Measurements from ENCODE around the gene NPAS3.

NPAS3 gene

GRCh38 chr14:33460164-33460563 lies 521.5 kb downstream of the NPAS3 start:
- H3K27me3 ChIP-seq (ENCODE audit: insufficient read depth, low read length, poor library complexity) = peaks cover 3% of the 10 kb centered on the region
- H3K4me2 ChIP-seq (ENCODE audit: insufficient read depth, low read length) = no peak overlapping the region
- TF ChIP-seq CTCF (IDR thresholded peaks at IDR 0.05; ENCODE audit: borderline replicate concordance, extremely low read depth, low read length, poor library complexity, severe bottlenecking) (no peak), EZH2 (IDR thresholded peaks at IDR 0.05; ENCODE audit: borderline replicate concordance, low read depth, low read length, severe bottlenecking) (no peak)
- H3K36me3 ChIP-seq (ENCODE audit: insufficient read depth, low read length) = no peaks in the 10 kb centered on the region
- H3K9me3 ChIP-seq (ENCODE audit: insufficient read depth, low read length, severe bottlenecking) = no peaks in the 10 kb centered on the region
- no peaks in the 10 kb centered on the region for H4K20me1 ChIP-seq (ENCODE audit: insufficient read depth, low read length)
- H3K4me3 ChIP-seq (ENCODE audit: low read depth in 1 of 2, low read length in 2 of 2) = no peak overlapping the region
- DNase-seq (no peak), ATAC-seq (ENCODE audit: insufficient read depth, low read depth) (no peak)
- H3K27ac ChIP-seq (ENCODE audit: low read length) = no peak overlapping the region
- no peak overlapping the region for H3K9ac ChIP-seq (ENCODE audit: low read depth, low read length)
- no peak overlapping the region for H2AFZ ChIP-seq (ENCODE audit: low read depth, low read length)
- no peaks in the 10 kb centered on the region for H3K4me1 ChIP-seq (ENCODE audit: insufficient read depth, low read length)
- H3K79me2 ChIP-seq (ENCODE audit: insufficient read depth, low read length) = no peaks in the 10 kb centered on the region

GRCh38 chr14:33461036-33461435 lies 522.4 kb downstream of the NPAS3 start:
- H2AFZ ChIP-seq (ENCODE audit: low read depth, low read length) = no peak overlapping the region
- DNase-seq (no peak), ATAC-seq (ENCODE audit: insufficient read depth, low read depth) (no peak)
- H3K4me1 ChIP-seq (ENCODE audit: insufficient read depth, low read length) = no peaks in the 10 kb centered on the region
- no peak overlapping the region for H3K4me2 ChIP-seq (ENCODE audit: insufficient read depth, low read length)
- H3K36me3 ChIP-seq (ENCODE audit: insufficient read depth, low read length) = no peaks in the 10 kb centered on the region
- no peaks in the 10 kb centered on the region for H3K79me2 ChIP-seq (ENCODE audit: insufficient read depth, low read length)
- no peaks in the 10 kb centered on the region for H4K20me1 ChIP-seq (ENCODE audit: insufficient read depth, low read length)
- H3K27ac ChIP-seq (ENCODE audit: low read length) = no peak overlapping the region
- peaks cover 3% of the 10 kb centered on the region for H3K27me3 ChIP-seq (ENCODE audit: insufficient read depth, low read length, poor library complexity)
- H3K9me3 ChIP-seq (ENCODE audit: insufficient read depth, low read length, severe bottlenecking) = no peaks in the 10 kb centered on the region
- H3K9ac ChIP-seq (ENCODE audit: low read depth, low read length) = no peak overlapping the region
- H3K4me3 ChIP-seq (ENCODE audit: low read depth in 1 of 2, low read length in 2 of 2) = no peak overlapping the region
- TF ChIP-seq CTCF (IDR thresholded peaks at IDR 0.05; ENCODE audit: borderline replicate concordance, extremely low read depth, low read length, poor library complexity, severe bottlenecking) (no peak), EZH2 (IDR thresholded peaks at IDR 0.05; ENCODE audit: borderline replicate concordance, low read depth, low read length, severe bottlenecking) (no peak)

- no peaks in the 10 kb centered on the region for H3K27me3 ChIP-seq (ENCODE audit: insufficient read depth, low read length, poor library complexity)
- no peaks in the 10 kb centered on the region for H4K20me1 ChIP-seq (ENCODE audit: insufficient read depth, low read length)
- DNase-seq (no peak), ATAC-seq (ENCODE audit: insufficient read depth, low read depth) (no peak)
- H3K9me3 ChIP-seq (ENCODE audit: insufficient read depth, low read length, severe bottlenecking) = no peaks in the 10 kb centered on the region
- no peak overlapping the region for H3K4me3 ChIP-seq (ENCODE audit: low read depth in 1 of 2, low read length in 2 of 2)
- H3K9ac ChIP-seq (ENCODE audit: low read depth, low read length) = no peak overlapping the region
- no peaks in the 10 kb centered on the region for H3K36me3 ChIP-seq (ENCODE audit: insufficient read depth, low read length)
- no peak overlapping the region for H2AFZ ChIP-seq (ENCODE audit: low read depth, low read length)
- no peak for TF ChIP-seq EZH2 (IDR thresholded peaks at IDR 0.05; ENCODE audit: borderline replicate concordance, low read depth, low read length, severe bottlenecking)
- TF ChIP-seq CTCF (IDR thresholded peaks at IDR 0.05; ENCODE audit: borderline replicate concordance, extremely low read depth, low read length, poor library complexity, severe bottlenecking) = no peak
- no peak overlapping the region for H3K27ac ChIP-seq (ENCODE audit: low read length)
- H3K4me2 ChIP-seq (ENCODE audit: insufficient read depth, low read length) = no peak overlapping the region
- no peaks in the 10 kb centered on the region for H3K4me1 ChIP-seq (ENCODE audit: insufficient read depth, low read length)
- no peaks in the 10 kb centered on the region for H3K79me2 ChIP-seq (ENCODE audit: insufficient read depth, low read length)
Measured at GRCh38 chr14:33463731-33464130, 525.1 kb downstream of the NPAS3 start.

Data from DND-41 (cell line).